Upper lobe of right lung (tissue), 1 donor: ENCODE measurements around the gene SLX9. TPM values are rescaled to one million over a fixed set of nuclear protein-coding genes. Genes with fewer than 3 reads are reported as not detected.

ENCODE experiments used
- ATAC-seq: fragments of 200-7000 bp; cut with Tn5 transposase; one replicate; pipeline ENCODE4 v1.9.1; 2020; ENCODE audit warnings: mild to moderate bottlenecking, moderate library complexity
- DNase-seq: peaks from one replicate; pipeline ENCODE4 v3.0.0-alpha.2; 2020
- H3K27ac ChIP-seq: fragments of 200-600 bp; one replicate; pipeline ENCODE4 v1.8.0; 2022
- H3K27me3 ChIP-seq: fragments of 200-600 bp; one replicate; pipeline ENCODE4 v1.8.0; 2022; ENCODE audit warnings: mild to moderate bottlenecking
- H3K36me3 ChIP-seq: fragments of 200-600 bp; one replicate; pipeline ENCODE4 v1.8.0; 2022
- H3K4me1 ChIP-seq: fragments of 200-600 bp; one replicate; pipeline ENCODE4 v1.8.0; 2022
- H3K4me3 ChIP-seq: fragments of 200-600 bp; one replicate; pipeline ENCODE4 v1.8.0; 2022; ENCODE audit warnings: mild to moderate bottlenecking
- H3K9me3 ChIP-seq: fragments of 200-600 bp; one replicate; pipeline ENCODE4 v1.8.0; 2022
- intact Hi-C: fragments of 100-400 bp; cut with DNase I; formaldehyde crosslinking; loops from one replicate; pipeline ENCODE4 v1.11.0; 2022
- total RNA-seq: library from RNA; stranded (reverse); fragmentation: NEBNext Ultra II Directional; extraction: Animal tissue kit (Norgen Biotek cat#: 25700); gene quantifications from one replicate; pipeline ENCODE4 v1.2.1, GENCODE V29; 2021
- TF ChIP-seq, protein P1 (sequence below): fragments of 200-600 bp; IDR thresholded peaks from one replicate; pipeline ENCODE4 v1.8.0; 2022; ENCODE audit warnings: antibody characterized with exemption
- donor health status: DM: no; HTN: yes; CAD: no; lungs with severe emphysema.

Gene SLX9
- total RNA-seq, 1 donor from 2014 or later = 22.8 TPM

DNA sequence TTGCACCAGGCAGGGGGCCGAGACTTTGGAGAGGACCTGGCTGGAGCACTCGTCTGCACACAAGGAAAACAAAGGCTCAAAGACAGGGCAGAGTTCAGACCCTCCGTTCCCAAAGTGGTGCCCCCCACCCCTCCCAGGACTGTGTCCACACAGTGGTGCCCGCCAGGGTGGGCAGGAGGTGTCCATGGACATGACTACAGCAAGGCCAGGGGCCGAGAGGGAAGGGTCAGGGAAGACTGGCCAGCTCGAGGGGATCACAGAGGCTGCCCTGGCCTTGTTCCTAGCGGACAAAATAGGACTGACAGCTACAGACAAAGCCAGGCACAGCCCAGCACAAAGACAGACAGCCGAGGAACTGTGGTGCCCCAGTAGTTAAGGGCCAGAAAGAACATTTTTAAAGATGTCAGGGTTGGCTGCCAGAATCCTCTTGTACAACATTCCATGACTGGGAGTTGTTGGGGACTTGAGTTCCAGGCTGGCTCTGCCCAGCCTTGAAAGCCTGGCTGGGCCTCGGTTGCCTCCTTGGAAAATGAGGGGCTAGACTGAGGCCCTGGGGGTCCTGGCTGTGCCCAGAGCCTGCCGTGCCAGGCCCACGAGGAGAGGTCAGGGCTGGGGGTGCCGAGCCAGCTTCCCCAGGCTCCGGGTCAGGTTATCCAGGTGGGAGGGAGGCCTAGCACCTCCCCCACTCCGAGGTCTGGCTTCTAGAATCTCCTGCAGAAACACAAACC, 63.7 kb downstream of the SLX9 start:
- no peaks in the 10 kb centered on the region for H3K27me3 ChIP-seq
- ATAC-seq (peak; percentile 60), DNase-seq (peak; percentile 59)
- H3K36me3 ChIP-seq = no peaks in the 10 kb centered on the region
- TF ChIP-seq, protein P1, sequence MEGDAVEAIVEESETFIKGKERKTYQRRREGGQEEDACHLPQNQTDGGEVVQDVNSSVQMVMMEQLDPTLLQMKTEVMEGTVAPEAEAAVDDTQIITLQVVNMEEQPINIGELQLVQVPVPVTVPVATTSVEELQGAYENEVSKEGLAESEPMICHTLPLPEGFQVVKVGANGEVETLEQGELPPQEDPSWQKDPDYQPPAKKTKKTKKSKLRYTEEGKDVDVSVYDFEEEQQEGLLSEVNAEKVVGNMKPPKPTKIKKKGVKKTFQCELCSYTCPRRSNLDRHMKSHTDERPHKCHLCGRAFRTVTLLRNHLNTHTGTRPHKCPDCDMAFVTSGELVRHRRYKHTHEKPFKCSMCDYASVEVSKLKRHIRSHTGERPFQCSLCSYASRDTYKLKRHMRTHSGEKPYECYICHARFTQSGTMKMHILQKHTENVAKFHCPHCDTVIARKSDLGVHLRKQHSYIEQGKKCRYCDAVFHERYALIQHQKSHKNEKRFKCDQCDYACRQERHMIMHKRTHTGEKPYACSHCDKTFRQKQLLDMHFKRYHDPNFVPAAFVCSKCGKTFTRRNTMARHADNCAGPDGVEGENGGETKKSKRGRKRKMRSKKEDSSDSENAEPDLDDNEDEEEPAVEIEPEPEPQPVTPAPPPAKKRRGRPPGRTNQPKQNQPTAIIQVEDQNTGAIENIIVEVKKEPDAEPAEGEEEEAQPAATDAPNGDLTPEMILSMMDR = peak; percentile 11
- no peak overlapping the region for H3K4me3 ChIP-seq
- no peaks in the 10 kb centered on the region for H3K4me1 ChIP-seq
- H3K9me3 ChIP-seq = no peaks in the 10 kb centered on the region
- intact Hi-C loops = no loop called here
- peak overlapping the region; percentile 58 for H3K27ac ChIP-seq

DNA sequence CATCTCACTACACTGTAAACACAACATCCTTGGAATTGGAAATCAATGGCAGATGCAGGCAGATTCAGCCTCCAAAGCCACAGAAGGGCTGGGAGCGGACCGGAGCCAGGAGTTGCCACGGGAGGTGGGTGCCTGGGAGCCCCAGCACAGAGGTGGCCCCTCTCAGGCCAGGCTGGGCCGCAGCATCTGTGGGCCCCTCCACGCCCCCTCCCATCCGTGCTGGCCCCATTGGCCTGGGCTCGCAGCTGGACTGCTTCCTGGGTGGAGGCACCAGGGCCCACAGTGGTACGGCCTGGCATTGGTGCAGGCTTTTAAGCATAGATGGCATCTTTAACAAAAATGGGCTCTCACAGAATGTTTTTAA, 64.2 kb downstream of the SLX9 start:
- Histone ChIP-seq H3K9me3 (no peaks in the 10 kb centered on the region), H3K36me3 (no peaks in the 10 kb centered on the region), H3K4me3 (no peak overlapping the region), H3K27me3 (no peaks in the 10 kb centered on the region), H3K4me1 (no peaks in the 10 kb centered on the region), H3K27ac (peak overlapping the region; percentile 58)
- TF ChIP-seq, protein P1 = no peak
- ATAC-seq = no peak
- intact Hi-C loops = no loop called here
- DNase-seq = peak; percentile 53

DNA sequence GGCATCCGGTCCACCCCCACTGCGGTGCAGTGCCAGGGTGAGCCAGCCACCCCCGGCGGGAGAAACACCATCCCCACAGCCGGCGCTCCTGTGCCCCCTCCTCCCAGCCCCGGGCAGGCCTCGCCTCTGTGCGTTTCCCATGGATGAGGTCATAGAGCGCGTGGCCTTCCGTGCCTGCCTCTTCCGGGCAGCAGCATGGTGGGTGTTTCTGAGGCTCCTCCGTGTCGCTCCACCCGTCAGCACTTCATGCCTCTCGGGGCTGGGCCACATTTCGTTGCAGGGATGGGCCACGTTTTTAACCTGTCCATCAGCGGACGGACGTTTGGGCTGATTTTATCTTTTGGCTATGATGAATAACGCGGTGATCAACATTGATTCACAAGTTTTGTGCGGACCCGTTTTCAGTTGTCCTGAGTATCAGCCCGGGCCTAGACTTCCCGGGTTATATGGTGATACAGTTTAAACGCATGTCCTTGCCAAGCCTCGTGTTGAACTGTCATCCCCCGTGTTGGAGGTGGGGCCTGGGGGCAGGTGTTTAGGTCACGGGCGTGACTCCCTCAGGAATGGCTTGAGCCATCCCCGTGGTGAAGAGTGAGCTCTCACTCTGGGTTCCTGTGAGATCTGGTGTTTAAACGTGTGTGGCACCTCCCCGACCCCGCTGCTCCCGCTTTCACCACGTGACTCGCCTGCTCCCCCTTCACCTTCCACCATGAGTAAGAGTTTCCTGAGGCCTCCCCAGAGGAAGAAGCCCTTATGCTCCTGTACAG, 64.8 kb downstream of the SLX9 start:
- ATAC-seq (no peak), DNase-seq (peak; percentile 59)
- Histone ChIP-seq H3K4me3 (no peak overlapping the region), H3K27ac (no peak overlapping the region), H3K36me3 (no peaks in the 10 kb centered on the region), H3K9me3 (no peaks in the 10 kb centered on the region), H3K27me3 (no peaks in the 10 kb centered on the region), H3K4me1 (no peaks in the 10 kb centered on the region)
- TF ChIP-seq, protein P1 = no peak
- intact Hi-C loops = no loop called here

DNA sequence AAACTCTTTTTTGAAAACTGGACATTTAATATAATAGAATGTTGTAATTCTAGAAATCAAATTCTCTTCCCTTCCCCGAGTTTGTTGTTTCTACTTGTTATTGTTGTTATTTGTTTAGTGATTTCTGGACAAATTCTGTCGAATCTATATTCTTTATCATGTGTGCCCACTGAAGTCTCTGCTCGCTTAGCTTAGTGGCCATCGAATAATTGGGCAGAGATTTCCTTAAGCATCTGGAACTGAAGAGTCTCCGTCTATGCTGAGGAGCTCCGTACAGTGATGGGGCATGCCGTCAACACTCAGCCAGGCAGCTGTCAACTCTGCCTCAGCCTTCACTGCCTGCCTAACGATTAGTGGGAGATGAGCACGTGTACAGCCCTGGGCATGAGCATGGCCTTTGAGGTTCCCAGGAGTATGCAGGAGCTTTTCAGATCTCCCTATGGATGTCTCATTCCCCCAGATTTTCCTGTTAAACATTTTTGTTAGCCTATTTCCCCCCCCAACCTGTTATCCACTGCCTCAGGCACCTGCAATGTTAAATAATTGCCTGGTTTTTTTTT, 66.8 kb downstream of the SLX9 start:
- intact Hi-C loops = no loop called here
- TF ChIP-seq, protein P1 = no peak
- Histone ChIP-seq H3K27me3 (no peaks in the 10 kb centered on the region), H3K27ac (no peak overlapping the region), H3K4me3 (no peak overlapping the region), H3K9me3 (no peaks in the 10 kb centered on the region), H3K4me1 (no peaks in the 10 kb centered on the region), H3K36me3 (no peaks in the 10 kb centered on the region)
- no peak for DNase-seq
- no peak for ATAC-seq

DNA sequence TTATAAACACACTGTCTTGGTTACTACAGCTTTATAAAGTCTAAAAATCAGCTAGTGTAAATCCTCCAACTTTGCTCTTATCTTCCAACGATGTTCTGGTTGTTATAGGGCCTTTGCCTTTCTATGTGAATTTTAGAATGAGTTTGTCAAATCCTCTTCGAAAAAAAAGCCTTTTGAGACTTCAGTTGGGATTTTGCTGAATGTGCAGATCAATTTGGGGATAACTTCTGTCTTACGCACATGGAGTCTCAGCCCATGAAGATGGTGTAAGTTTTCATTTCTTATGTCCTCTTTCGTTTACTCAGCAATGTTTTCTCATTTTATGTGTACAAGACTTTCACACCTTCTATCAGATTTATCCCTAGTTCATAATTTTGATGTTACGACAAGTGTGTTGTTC, 69.8 kb downstream of the SLX9 start:
- ATAC-seq = no peak
- TF ChIP-seq, protein P1 = no peak
- DNase-seq = no peak
- H3K27me3 ChIP-seq = peaks cover 7% of the 10 kb centered on the region
- H3K4me1 ChIP-seq = no peaks in the 10 kb centered on the region
- no peak overlapping the region for H3K4me3 ChIP-seq
- H3K36me3 ChIP-seq = no peaks in the 10 kb centered on the region
- intact Hi-C loops = no loop called here
- H3K27ac ChIP-seq = no peak overlapping the region
- H3K9me3 ChIP-seq = no peaks in the 10 kb centered on the region
